GM23248 (cell line): ENCODE data around the gene DENND10. TPM values are rescaled to one million over a fixed set of nuclear protein-coding genes. Genes with fewer than 3 reads are reported as not detected.

Experiments used
- DNase-seq: peaks from one replicate; pipeline ENCODE4 v3.0.0-alpha.2; 2015
- H2AFZ ChIP-seq: fragments of 200-600 bp; sonication (generic); 2 replicates; pipeline ENCODE4 v1.6.1; 2016; ENCODE audit warnings: antibody characterized with exemption
- H3F3A ChIP-seq: fragments of 200-600 bp; sonication (generic); 2 replicates; pipeline ENCODE4 v1.6.1; 2016; ENCODE audit warnings: mild to moderate bottlenecking, antibody characterized with exemption, mixed run types; ENCODE audit not compliant: insufficient read depth
- H3K27ac ChIP-seq: fragments of 200-600 bp; sonication (generic); 2 replicates; pipeline ENCODE4 v1.5.1; 2016; ENCODE audit warnings: mild to moderate bottlenecking
- H3K27me3 ChIP-seq: fragments of 200-600 bp; sonication (generic); replicated peaks from 2 replicates; pipeline ENCODE4 v1.6.1; 2016; ENCODE audit warnings: mild to moderate bottlenecking; ENCODE audit not compliant: insufficient read depth
- H3K36me3 ChIP-seq: fragments of 200-600 bp; sonication (generic); 2 replicates; pipeline ENCODE4 v1.6.1; 2016; ENCODE audit warnings: low read depth, mild to moderate bottlenecking
- H3K4me1 ChIP-seq: fragments of 200-600 bp; sonication (generic); 2 replicates; pipeline ENCODE4 v1.6.1; 2016; ENCODE audit warnings: mild to moderate bottlenecking; ENCODE audit not compliant: insufficient read depth
- H3K4me2 ChIP-seq: fragments of 200-600 bp; sonication (generic); one replicate; pipeline ENCODE4 v1.6.1; 2016; ENCODE audit warnings: mild to moderate bottlenecking; ENCODE audit not compliant: unreplicated experiment
- H3K4me3 ChIP-seq: fragments of 200-600 bp; sonication (generic); 2 replicates; pipeline ENCODE4 v1.5.1; 2016; ENCODE audit warnings: mild to moderate bottlenecking
- H3K79me2 ChIP-seq: fragments of 200-600 bp; sonication (generic); 2 replicates; pipeline ENCODE4 v1.6.1; 2016; ENCODE audit warnings: mild to moderate bottlenecking; ENCODE audit not compliant: insufficient read depth
- H3K9ac ChIP-seq: fragments of 200-600 bp; sonication (generic); 2 replicates; pipeline ENCODE4 v1.6.1; 2016; ENCODE audit warnings: mild to moderate bottlenecking
- H3K9me2 ChIP-seq: fragments of 200-600 bp; sonication (generic); 2 replicates; pipeline ENCODE4 v1.6.1; 2016; ENCODE audit warnings: mixed run types, mild to moderate bottlenecking, moderate library complexity; ENCODE audit not compliant: insufficient read depth
- H3K9me3 ChIP-seq: fragments of 200-600 bp; sonication (generic); one replicate; pipeline ENCODE4 v1.6.1; 2017; ENCODE audit warnings: low read depth
- H4K20me1 ChIP-seq: fragments of 200-600 bp; sonication (generic); 2 replicates; pipeline ENCODE4 v1.6.0; 2016; ENCODE audit not compliant: insufficient read depth
- EZH2 ChIP-seq: fragments of 200-600 bp; sonication (generic); IDR thresholded peaks from 2 replicates; pipeline ENCODE4 v1.6.1; 2018; ENCODE audit warnings: antibody characterized with exemption, mild to moderate bottlenecking; ENCODE audit not compliant: insufficient read depth, poor library complexity, severe bottlenecking
- EZH2phosphoT487 ChIP-seq: fragments of 200-600 bp; sonication (generic); IDR thresholded peaks from 2 replicates; pipeline ENCODE4 v1.6.1; 2018; ENCODE audit warnings: antibody characterized with exemption, moderate library complexity, mild to moderate bottlenecking, low read depth; ENCODE audit not compliant: insufficient read depth
- WGBS, 2 experiments: methylation state at CpG; one replicate each; pipeline ENCODE4 v1.1.6; 2015 to 2017; ENCODE audit warnings: low lambda C conversion rate in 2 of 2, low coverage in 1 of 2; ENCODE audit errors: missing lambda C conversion rate in 2 of 2; 5-methylcytosine and 5-hydroxymethylcytosine counted together
- in situ Hi-C: fragments of 300-500 bp; cut with MboI; formaldehyde crosslinking; loops from 2 replicates; pipeline ENCODE4 v1.15.0; 2020
- polyA plus RNA-seq: library from polyadenylated mRNA; unstranded; fragments of >200 nt; fragmentation: Nextera tagmentation; extraction: Ambion mirVana; gene quantifications from 2 replicates; pipeline ENCODE4 v1.2.1, GENCODE V29; 2016
- total RNA-seq: library from RNA; depleted of rRNA; stranded (reverse); fragments of >200 nt; shearing (Covaris generic); gene quantifications from 2 replicates; pipeline ENCODE4 v1.2.3, GENCODE V29; 2014

The DENND10 gene
- total and polyA plus RNA-seq, 2 experiments from 2014 or later = 76.1 to 82.9 TPM

- no peaks in the 10 kb centered on the region for H3K9me3 ChIP-seq
- no peak overlapping the region for H3K4me2 ChIP-seq
- peaks cover 10% of the 10 kb centered on the region; the same call in 1 of the 2 replicates for H3K4me1 ChIP-seq
- no peaks in the 10 kb centered on the region for H3K9me2 ChIP-seq
- no peaks in the 10 kb centered on the region for H3K79me2 ChIP-seq
- H2AFZ ChIP-seq = no peak overlapping the region
- TF ChIP-seq EZH2phosphoT487 (no peak), EZH2 (no peak)
- no peak overlapping the region for H3K9ac ChIP-seq
- H3K4me3 ChIP-seq = no peak overlapping the region
- 84 to 86% methylated on average over 3 of the region's 3 CpGs for WGBS, 2 experiments
- H3K27me3 ChIP-seq = no peaks in the 10 kb centered on the region
- no peaks in the 10 kb centered on the region for H4K20me1 ChIP-seq
- H3K27ac ChIP-seq = no peak overlapping the region
- no peaks in the 10 kb centered on the region for H3K36me3 ChIP-seq
- DNase-seq = no peak
- H3F3A ChIP-seq = peaks cover 7% of the 10 kb centered on the region; the same call in 1 of the 2 replicates
- in situ Hi-C loops = no loop called here
Measured at GRCh38 chr10:119098576-119098975, 5.3 kb upstream of the DENND10 start.

- WGBS, 2 experiments = 61 to 68% methylated on average over 3 of the region's 3 CpGs
- Histone ChIP-seq H3K4me2 (no peak overlapping the region), H3K4me1 (peaks cover 18% of the 10 kb centered on the region), H2AFZ (peak overlapping the region; percentile 61), H3K9ac (peak overlapping the region; percentile 44; the same call in 1 of the 2 replicates), H3K4me3 (no peak overlapping the region), H3F3A (peaks cover 7% of the 10 kb centered on the region; the same call in 1 of the 2 replicates), H3K9me3 (no peaks in the 10 kb centered on the region), H3K79me2 (peaks cover 11% of the 10 kb centered on the region), H4K20me1 (no peaks in the 10 kb centered on the region), H3K27me3 (no peaks in the 10 kb centered on the region), H3K36me3 (no peaks in the 10 kb centered on the region), H3K9me2 (no peaks in the 10 kb centered on the region), H3K27ac (peak overlapping the region; percentile 49)
- DNase-seq = peak; percentile 59
- TF ChIP-seq EZH2 (no peak), EZH2phosphoT487 (no peak)
- in situ Hi-C loops = no loop called here
Measured at GRCh38 chr10:119100434-119101238, 3.3 kb upstream of the DENND10 start.

- DNase-seq = no peak
- TF ChIP-seq EZH2phosphoT487 (no peak), EZH2 (no peak)
- Histone ChIP-seq H3F3A (peaks cover 7% of the 10 kb centered on the region; the same call in 1 of the 2 replicates), H3K27ac (peak overlapping the region; percentile 49; the same call in 1 of the 2 replicates), H3K4me3 (no peak overlapping the region), H3K27me3 (no peaks in the 10 kb centered on the region), H2AFZ (0 out of 2 replicates have a peak overlapping the region, but pooled peaks have one; percentile 61), H3K9me2 (no peaks in the 10 kb centered on the region), H3K36me3 (no peaks in the 10 kb centered on the region), H4K20me1 (no peaks in the 10 kb centered on the region), H3K9me3 (no peaks in the 10 kb centered on the region), H3K4me1 (peaks cover 23% of the 10 kb centered on the region), H3K79me2 (peaks cover 20% of the 10 kb centered on the region), H3K4me2 (no peak overlapping the region), H3K9ac (no peak overlapping the region)
- in situ Hi-C loops = no loop called here
- 59 to 64% methylated on average over 10 of the region's 10 CpGs for WGBS, 2 experiments
Measured at GRCh38 chr10:119101366-119102098, 2.4 kb upstream of the DENND10 start.

GRCh38 chr10:119103241-119103902 is 541 bp upstream of the DENND10 start:
- H3K27ac ChIP-seq = no peak overlapping the region
- H3K79me2 ChIP-seq = peaks cover 36% of the 10 kb centered on the region
- H3K9me2 ChIP-seq = no peaks in the 10 kb centered on the region
- no peaks in the 10 kb centered on the region for H3K9me3 ChIP-seq
- H3K36me3 ChIP-seq = peaks cover 6% of the 10 kb centered on the region; the same call in 1 of the 2 replicates
- H4K20me1 ChIP-seq = no peaks in the 10 kb centered on the region
- H3F3A ChIP-seq = peaks cover 7% of the 10 kb centered on the region; the same call in 1 of the 2 replicates
- H3K4me2 ChIP-seq = no peak overlapping the region
- 49 to 57% methylated on average over 11 to 12 of the region's 12 CpGs for WGBS, 2 experiments
- no peak for DNase-seq
- no peaks in the 10 kb centered on the region for H3K27me3 ChIP-seq
- peak overlapping the region; percentile 59; the same call in 1 of the 2 replicates for H2AFZ ChIP-seq
- peaks cover 23% of the 10 kb centered on the region for H3K4me1 ChIP-seq
- TF ChIP-seq EZH2phosphoT487 (no peak), EZH2 (no peak)
- H3K9ac ChIP-seq = no peak overlapping the region
- in situ Hi-C loops = no loop called here
- no peak overlapping the region for H3K4me3 ChIP-seq
